HEK293 (cell line): ENCODE results near the gene SLC34A3.

Experiments
- KLF9 ChIP-seq: fragments of 450-650 bp; formaldehyde crosslinking; IDR thresholded peaks from 2 replicates; pipeline ENCODE4 v1.5.1; 2016; ENCODE audit warnings: missing biosample characterization, missing genetic modification characterization, low read depth
- SCRT1 ChIP-seq: fragments of 450-650 bp; formaldehyde crosslinking; IDR thresholded peaks from 2 replicates; pipeline ENCODE4 v1.5.1; 2016; ENCODE audit warnings: missing biosample characterization, missing genetic modification characterization, borderline replicate concordance
- SETDB1 ChIP-seq: IDR thresholded peaks from one replicate; pipeline ENCODE4 v1.6.1; 2017; ENCODE audit warnings: mild to moderate bottlenecking, low read length, moderate library complexity, mixed read lengths; ENCODE audit not compliant: insufficient read length
- ZFP3 ChIP-seq: fragments of 450-650 bp; formaldehyde crosslinking; IDR thresholded peaks from 2 replicates; pipeline ENCODE4 v1.5.1; 2016; ENCODE audit warnings: low read depth, missing biosample characterization, missing genetic modification characterization
- ZNF132 ChIP-seq: fragments of 450-650 bp; formaldehyde crosslinking; IDR thresholded peaks from 2 replicates; pipeline ENCODE4 v1.5.1; 2017; ENCODE audit warnings: missing biosample characterization, missing genetic modification characterization, borderline replicate concordance
- ZNF169 ChIP-seq: fragments of 450-650 bp; formaldehyde crosslinking; IDR thresholded peaks from 2 replicates; pipeline ENCODE4 v1.5.1; 2016; ENCODE audit warnings: missing biosample characterization, missing genetic modification characterization
- ZNF202 ChIP-seq: fragments of 450-650 bp; formaldehyde crosslinking; IDR thresholded peaks from 2 replicates; pipeline ENCODE4 v1.5.1; 2016; ENCODE audit warnings: missing biosample characterization, missing genetic modification characterization, borderline replicate concordance
- ZNF221 ChIP-seq: fragments of 450-650 bp; formaldehyde crosslinking; IDR thresholded peaks from 2 replicates; pipeline ENCODE4 v1.5.1; 2017; ENCODE audit warnings: missing biosample characterization, missing genetic modification characterization, borderline replicate concordance
- ZNF239 ChIP-seq: fragments of 450-650 bp; formaldehyde crosslinking; IDR thresholded peaks from 2 replicates; pipeline ENCODE4 v1.5.1; 2016; ENCODE audit warnings: missing biosample characterization, missing genetic modification characterization
- ZNF248 ChIP-seq: fragments of 450-650 bp; formaldehyde crosslinking; IDR thresholded peaks from 2 replicates; pipeline ENCODE4 v1.5.1; 2017; ENCODE audit warnings: missing biosample characterization, missing genetic modification characterization
- ZNF266 ChIP-seq: fragments of 450-650 bp; formaldehyde crosslinking; IDR thresholded peaks from 2 replicates; pipeline ENCODE4 v1.5.1; 2016; ENCODE audit warnings: missing biosample characterization, missing genetic modification characterization, low read depth
- ZNF366 ChIP-seq: fragments of 450-650 bp; formaldehyde crosslinking; conservative IDR thresholded peaks from 2 replicates; pipeline ENCODE4 v1.5.1; 2016; ENCODE audit warnings: missing biosample characterization, missing genetic modification characterization
- ZNF394 ChIP-seq: fragments of 450-650 bp; formaldehyde crosslinking; IDR thresholded peaks from 2 replicates; pipeline ENCODE4 v1.5.1; 2016; ENCODE audit warnings: missing biosample characterization, missing genetic modification characterization, mild to moderate bottlenecking, moderate library complexity, borderline replicate concordance
- ZNF404 ChIP-seq: fragments of 450-650 bp; formaldehyde crosslinking; IDR thresholded peaks from 2 replicates; pipeline ENCODE4 v1.5.1; 2017; ENCODE audit warnings: missing biosample characterization, missing genetic modification characterization
- ZNF501 ChIP-seq: fragments of 450-650 bp; formaldehyde crosslinking; IDR thresholded peaks from 2 replicates; pipeline ENCODE4 v1.5.1; 2016; ENCODE audit warnings: missing biosample characterization, missing genetic modification characterization
- ZNF549 ChIP-seq: fragments of 450-650 bp; IDR thresholded peaks from 2 replicates; pipeline ENCODE4 v1.5.1; 2018; ENCODE audit warnings: missing biosample characterization, missing genetic modification characterization, mild to moderate bottlenecking, inconsistent platforms, moderate library complexity
- ZNF560 ChIP-seq: fragments of 450-650 bp; formaldehyde crosslinking; IDR thresholded peaks from 2 replicates; pipeline ENCODE4 v1.5.1; 2017; ENCODE audit warnings: missing biosample characterization, missing genetic modification characterization, borderline replicate concordance
- ZNF561 ChIP-seq: fragments of 450-650 bp; IDR thresholded peaks from 2 replicates; pipeline ENCODE4 v1.5.1; 2018; ENCODE audit warnings: missing biosample characterization, missing genetic modification characterization, borderline replicate concordance
- ZNF776 ChIP-seq: fragments of 450-650 bp; formaldehyde crosslinking; IDR thresholded peaks from 2 replicates; pipeline ENCODE4 v1.5.0; 2017; ENCODE audit warnings: missing biosample characterization, missing genetic modification characterization, borderline replicate concordance
- ZNF777 ChIP-seq: fragments of 450-650 bp; formaldehyde crosslinking; IDR thresholded peaks from 2 replicates; pipeline ENCODE4 v1.5.1; 2017; ENCODE audit warnings: missing biosample characterization, missing genetic modification characterization, borderline replicate concordance
- ZNF785 ChIP-seq: fragments of 450-650 bp; formaldehyde crosslinking; IDR thresholded peaks from 2 replicates; pipeline ENCODE4 v1.5.1; 2016; ENCODE audit warnings: missing biosample characterization, missing genetic modification characterization
- ZNF830 ChIP-seq: fragments of 450-650 bp; IDR thresholded peaks from 2 replicates; pipeline ENCODE4 v1.5.0; 2018; ENCODE audit warnings: missing biosample characterization, missing genetic modification characterization, low read depth, mild to moderate bottlenecking, moderate library complexity
- ZSCAN4 ChIP-seq: fragments of 450-650 bp; formaldehyde crosslinking; IDR thresholded peaks from 2 replicates; pipeline ENCODE4 v1.5.1; 2017; ENCODE audit warnings: missing biosample characterization, missing genetic modification characterization
- TF ChIP-seq, protein P1 (sequence below): fragments of 450-650 bp; formaldehyde crosslinking; IDR thresholded peaks from 2 replicates; pipeline ENCODE4 v1.5.1; 2016; ENCODE audit warnings: missing biosample characterization, missing genetic modification characterization
- TF ChIP-seq, protein P2 (sequence below): fragments of 450-650 bp; formaldehyde crosslinking; IDR thresholded peaks from 2 replicates; pipeline ENCODE4 v1.5.1; 2016; ENCODE audit warnings: missing biosample characterization, missing genetic modification characterization
- TF ChIP-seq, protein P3 (sequence below): fragments of 450-650 bp; formaldehyde crosslinking; IDR thresholded peaks from 2 replicates; pipeline ENCODE4 v1.5.1; 2016; ENCODE audit warnings: missing biosample characterization, missing genetic modification characterization, low read depth

The SLC34A3 gene

DNA sequence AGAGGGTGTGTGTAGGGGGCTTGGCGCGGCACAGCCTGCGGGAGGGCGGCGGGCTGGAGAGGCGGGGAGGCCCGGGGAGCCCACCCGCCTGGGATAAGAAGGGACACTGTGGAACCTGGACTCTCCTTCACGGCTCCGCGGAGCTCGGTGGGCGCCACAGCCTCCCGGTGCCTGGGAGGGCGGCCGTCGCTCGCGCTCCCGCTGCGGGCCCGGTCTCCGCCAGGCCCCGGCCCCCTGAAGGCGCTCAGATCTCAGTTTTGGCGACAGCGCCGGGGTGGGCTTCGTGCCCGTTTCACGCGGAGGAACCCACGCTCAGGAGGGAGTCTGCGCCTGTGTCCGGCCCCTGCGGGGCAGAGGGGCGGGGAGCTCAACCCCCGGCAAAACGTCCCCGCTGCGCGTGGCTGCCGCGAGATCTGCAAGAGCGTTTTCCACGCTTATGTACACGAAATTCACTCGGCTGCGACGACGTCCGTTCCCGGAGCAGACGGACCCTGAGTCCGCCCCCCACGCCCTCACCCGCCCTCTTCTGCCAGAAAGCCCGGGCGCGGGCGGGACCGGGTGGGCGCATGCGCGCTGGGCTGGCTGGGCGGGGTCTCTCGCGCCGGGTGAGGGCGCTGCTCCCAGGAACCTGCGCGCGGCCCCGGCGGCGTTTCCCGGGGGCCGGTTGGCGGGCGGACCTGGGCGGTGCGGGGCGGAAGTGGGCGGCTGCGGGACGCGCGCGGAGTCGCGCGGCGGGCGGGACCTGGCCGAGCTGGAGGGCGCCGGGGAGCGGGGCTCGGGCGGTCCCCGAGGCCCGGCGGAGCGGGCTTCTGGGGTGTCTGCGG lies 24.1 kb downstream of the SLC34A3 start, which contains the start of gene NELFB (continued):
- TF ChIP-seq, protein P1, sequence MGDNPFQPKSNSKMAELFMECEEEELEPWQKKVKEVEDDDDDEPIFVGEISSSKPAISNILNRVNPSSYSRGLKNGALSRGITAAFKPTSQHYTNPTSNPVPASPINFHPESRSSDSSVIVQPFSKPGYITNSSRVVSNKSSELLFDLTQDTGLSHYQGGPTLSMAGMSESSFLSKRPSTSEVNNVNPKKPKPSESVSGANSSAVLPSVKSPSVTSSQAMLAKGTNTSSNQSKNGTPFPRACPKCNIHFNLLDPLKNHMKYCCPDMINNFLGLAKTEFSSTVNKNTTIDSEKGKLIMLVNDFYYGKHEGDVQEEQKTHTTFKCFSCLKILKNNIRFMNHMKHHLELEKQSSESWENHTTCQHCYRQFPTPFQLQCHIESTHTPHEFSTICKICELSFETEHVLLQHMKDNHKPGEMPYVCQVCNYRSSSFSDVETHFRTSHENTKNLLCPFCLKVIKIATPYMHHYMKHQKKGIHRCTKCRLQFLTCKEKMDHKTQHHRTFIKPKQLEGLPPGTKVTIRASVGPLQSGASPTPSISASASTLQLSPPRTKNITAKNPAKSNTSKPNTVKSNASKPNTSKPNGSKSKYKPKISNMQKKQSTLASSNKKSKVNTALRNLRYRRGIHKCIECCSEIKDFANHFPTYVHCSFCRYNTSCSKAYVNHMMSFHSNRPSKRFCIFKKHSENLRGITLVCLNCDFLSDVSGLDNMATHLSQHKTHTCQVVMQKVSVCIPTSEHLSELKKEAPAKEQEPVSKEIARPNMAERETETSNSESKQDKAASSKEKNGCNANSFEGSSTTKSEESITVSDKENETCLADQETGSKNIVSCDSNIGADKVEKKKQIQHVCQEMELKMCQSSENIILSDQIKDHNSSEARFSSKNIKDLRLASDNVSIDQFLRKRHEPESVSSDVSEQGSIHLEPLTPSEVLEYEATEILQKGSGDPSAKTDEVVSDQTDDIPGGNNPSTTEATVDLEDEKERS (tag by site-specific recombination): no peak
- no peak for TF ChIP-seq ZNF830 (tag by site-specific recombination)
- no peak for TF ChIP-seq ZNF777
- no peak for TF ChIP-seq ZNF266 (tag by site-specific recombination)
- no peak for TF ChIP-seq ZNF404 (tag by site-specific recombination)
- no peak for TF ChIP-seq ZNF785 (tag by site-specific recombination)
- TF ChIP-seq ZFP3 (tag by site-specific recombination): no peak
- TF ChIP-seq ZNF776 (tag by site-specific recombination): no peak
- no peak for TF ChIP-seq SETDB1
- TF ChIP-seq ZNF221 (tag by site-specific recombination): no peak
- TF ChIP-seq, protein P2, sequence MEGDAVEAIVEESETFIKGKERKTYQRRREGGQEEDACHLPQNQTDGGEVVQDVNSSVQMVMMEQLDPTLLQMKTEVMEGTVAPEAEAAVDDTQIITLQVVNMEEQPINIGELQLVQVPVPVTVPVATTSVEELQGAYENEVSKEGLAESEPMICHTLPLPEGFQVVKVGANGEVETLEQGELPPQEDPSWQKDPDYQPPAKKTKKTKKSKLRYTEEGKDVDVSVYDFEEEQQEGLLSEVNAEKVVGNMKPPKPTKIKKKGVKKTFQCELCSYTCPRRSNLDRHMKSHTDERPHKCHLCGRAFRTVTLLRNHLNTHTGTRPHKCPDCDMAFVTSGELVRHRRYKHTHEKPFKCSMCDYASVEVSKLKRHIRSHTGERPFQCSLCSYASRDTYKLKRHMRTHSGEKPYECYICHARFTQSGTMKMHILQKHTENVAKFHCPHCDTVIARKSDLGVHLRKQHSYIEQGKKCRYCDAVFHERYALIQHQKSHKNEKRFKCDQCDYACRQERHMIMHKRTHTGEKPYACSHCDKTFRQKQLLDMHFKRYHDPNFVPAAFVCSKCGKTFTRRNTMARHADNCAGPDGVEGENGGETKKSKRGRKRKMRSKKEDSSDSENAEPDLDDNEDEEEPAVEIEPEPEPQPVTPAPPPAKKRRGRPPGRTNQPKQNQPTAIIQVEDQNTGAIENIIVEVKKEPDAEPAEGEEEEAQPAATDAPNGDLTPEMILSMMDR (tag by site-specific recombination): peak; percentile 45; the same call in 1 of the 2 replicates
- no peak for TF ChIP-seq ZNF549
- TF ChIP-seq ZNF169 (tag by site-specific recombination): no peak
- TF ChIP-seq KLF9 (tag by site-specific recombination): peak; percentile 84
- no peak for TF ChIP-seq ZSCAN4
- TF ChIP-seq ZNF132 (tag by site-specific recombination): no peak
- no peak for TF ChIP-seq ZNF366 (tag by site-specific recombination)
- no peak for TF ChIP-seq ZNF394 (tag by site-specific recombination)
- no peak for TF ChIP-seq ZNF248 (tag by site-specific recombination)
- no peak for TF ChIP-seq SCRT1 (tag by site-specific recombination)
- TF ChIP-seq ZNF501 (tag by site-specific recombination): no peak
- TF ChIP-seq ZNF561 (tag by site-specific recombination): no peak; the same call in 1 of the 2 replicates
- TF ChIP-seq, protein P3, sequence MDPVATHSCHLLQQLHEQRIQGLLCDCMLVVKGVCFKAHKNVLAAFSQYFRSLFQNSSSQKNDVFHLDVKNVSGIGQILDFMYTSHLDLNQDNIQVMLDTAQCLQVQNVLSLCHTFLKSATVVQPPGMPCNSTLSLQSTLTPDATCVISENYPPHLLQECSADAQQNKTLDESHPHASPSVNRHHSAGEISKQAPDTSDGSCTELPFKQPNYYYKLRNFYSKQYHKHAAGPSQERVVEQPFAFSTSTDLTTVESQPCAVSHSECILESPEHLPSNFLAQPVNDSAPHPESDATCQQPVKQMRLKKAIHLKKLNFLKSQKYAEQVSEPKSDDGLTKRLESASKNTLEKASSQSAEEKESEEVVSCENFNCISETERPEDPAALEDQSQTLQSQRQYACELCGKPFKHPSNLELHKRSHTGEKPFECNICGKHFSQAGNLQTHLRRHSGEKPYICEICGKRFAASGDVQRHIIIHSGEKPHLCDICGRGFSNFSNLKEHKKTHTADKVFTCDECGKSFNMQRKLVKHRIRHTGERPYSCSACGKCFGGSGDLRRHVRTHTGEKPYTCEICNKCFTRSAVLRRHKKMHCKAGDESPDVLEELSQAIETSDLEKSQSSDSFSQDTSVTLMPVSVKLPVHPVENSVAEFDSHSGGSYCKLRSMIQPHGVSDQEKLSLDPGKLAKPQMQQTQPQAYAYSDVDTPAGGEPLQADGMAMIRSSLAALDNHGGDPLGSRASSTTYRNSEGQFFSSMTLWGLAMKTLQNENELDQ (tag by site-specific recombination): no peak
- no peak for TF ChIP-seq ZNF560
- TF ChIP-seq ZNF239 (tag by site-specific recombination): no peak
- no peak for TF ChIP-seq ZNF202 (tag by site-specific recombination)
